Cardiac fibroblast (primary cell): ENCODE measurements around the gene VSIR.

Experiments
- DNase-seq, 2 donors: peaks; one replicate each; pipeline versions ENCODE4 v3.0.0 to v3.0.0-alpha.2; 2010; ENCODE audit warnings: low read depth in 2 of 2
- H3K4me3 ChIP-seq, 2 donors: replicated peaks in 1 of 2; 1 replicate in 1 of 2; 2 replicates in 1 of 2; pipeline ENCODE4 v1.5.1; 2011; ENCODE audit warnings: low read depth in 2 of 2, low read length in 2 of 2, mild to moderate bottlenecking in 2 of 2, moderate library complexity in 1 of 2
- TF ChIP-seq, protein P1 (sequence below): IDR thresholded peaks from one replicate; pipeline ENCODE4 v1.5.1; 2011; ENCODE audit warnings: low read depth, mild to moderate bottlenecking, low read length, inconsistent platforms

The VSIR gene

DNA sequence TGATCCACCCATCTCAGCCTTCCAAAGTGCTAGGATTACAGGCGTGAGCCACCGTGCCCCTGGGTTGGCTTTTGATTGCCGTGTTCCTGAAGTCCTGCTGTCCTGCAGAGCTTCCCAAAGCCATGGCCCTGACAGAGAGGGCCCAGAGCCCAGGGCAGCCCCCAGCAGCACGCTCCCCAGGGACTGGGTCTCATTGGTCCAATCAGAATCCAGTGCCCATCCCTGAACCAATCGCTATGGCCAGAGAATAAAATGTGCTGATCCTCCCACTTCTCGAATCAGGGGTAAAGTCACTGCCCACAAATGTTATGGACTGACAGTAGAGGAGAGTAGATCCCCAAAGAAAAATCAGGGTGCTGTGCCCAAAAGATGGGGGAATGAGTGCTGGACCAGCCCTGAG is 48.8 kb downstream of the VSIR start:
- H3K4me3 ChIP-seq, result no peak overlapping the region
- DNase-seq, result no peak
- TF ChIP-seq, protein P1, sequence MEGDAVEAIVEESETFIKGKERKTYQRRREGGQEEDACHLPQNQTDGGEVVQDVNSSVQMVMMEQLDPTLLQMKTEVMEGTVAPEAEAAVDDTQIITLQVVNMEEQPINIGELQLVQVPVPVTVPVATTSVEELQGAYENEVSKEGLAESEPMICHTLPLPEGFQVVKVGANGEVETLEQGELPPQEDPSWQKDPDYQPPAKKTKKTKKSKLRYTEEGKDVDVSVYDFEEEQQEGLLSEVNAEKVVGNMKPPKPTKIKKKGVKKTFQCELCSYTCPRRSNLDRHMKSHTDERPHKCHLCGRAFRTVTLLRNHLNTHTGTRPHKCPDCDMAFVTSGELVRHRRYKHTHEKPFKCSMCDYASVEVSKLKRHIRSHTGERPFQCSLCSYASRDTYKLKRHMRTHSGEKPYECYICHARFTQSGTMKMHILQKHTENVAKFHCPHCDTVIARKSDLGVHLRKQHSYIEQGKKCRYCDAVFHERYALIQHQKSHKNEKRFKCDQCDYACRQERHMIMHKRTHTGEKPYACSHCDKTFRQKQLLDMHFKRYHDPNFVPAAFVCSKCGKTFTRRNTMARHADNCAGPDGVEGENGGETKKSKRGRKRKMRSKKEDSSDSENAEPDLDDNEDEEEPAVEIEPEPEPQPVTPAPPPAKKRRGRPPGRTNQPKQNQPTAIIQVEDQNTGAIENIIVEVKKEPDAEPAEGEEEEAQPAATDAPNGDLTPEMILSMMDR, result no peak

DNA sequence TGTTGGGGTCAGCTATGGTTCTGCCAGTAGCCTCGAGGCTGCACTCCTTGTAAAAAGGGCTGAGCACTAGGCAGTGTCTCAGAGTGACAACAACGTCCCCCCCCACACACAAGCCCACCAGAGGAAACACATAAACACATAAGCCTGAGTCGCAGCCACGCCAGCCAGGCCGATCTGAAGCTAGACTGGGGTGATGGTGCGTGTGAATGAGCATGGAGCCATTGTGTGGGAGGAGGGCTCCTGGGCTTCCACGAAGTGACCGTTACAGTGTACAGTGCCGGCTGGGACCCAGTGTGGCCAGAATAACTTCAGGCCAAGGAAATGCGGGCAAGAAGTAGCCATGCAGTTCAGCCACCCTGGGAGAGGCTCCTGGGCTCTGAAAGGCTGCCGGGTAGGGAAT is 50.0 kb downstream of the VSIR start:
- H3K4me3 ChIP-seq, result no peak overlapping the region
- no peak for DNase-seq
- TF ChIP-seq, protein P1, result no peak

- no peak overlapping the region for H3K4me3 ChIP-seq
- no peak for DNase-seq
- TF ChIP-seq, protein P1, result no peak
Observed at GRCh38 chr10:71722849-71723248, 50.5 kb downstream of the VSIR start.

DNA sequence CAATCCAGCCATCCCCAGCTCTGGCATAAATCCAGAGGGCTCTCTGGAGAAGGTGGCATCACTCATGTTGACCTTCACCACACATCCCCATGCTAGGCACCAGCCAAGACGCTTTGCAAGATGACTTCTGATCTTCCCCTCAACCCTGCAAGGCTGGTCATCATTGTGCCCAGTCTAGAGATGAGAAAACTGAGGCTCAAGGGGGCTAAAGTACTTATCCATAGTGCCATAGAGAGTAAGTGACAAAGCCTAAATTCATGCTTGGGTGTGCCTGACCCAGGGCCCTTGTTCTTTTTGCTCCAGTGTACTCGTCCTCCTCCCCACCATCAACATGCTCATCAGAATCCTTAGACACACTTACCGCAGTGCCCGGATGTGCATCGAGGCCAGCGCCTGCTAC is 52.0 kb downstream of the VSIR start:
- no peak for DNase-seq
- H3K4me3 ChIP-seq, result no peak overlapping the region
- TF ChIP-seq, protein P1, result no peak

DNA sequence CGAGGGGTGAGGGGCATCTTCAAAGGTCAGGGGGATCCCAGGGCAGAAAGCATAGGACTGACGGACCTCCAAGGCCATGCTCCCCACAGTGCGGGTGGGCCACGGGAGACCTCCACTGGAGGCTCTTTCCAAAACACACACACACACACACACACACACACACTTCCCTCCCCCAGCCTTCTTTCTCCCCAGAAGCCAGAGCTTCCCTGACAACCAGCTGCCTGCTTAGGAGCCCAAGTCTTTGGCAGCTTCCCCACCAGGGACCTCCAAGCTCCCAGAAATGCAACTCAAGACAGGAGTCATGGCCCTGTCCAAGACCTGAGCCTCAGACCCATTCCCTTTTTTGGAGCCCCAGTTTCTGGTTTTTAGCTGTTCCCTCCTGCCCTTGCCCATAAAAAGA is 53.0 kb downstream of the VSIR start:
- H3K4me3 ChIP-seq, result no peak overlapping the region
- DNase-seq, result peak in 1 of 2 donors; percentile 17
- TF ChIP-seq, protein P1, result no peak

GRCh38 chr10:71719464-71720201 is 53.7 kb downstream of the VSIR start, which contains the start of gene C10orf105:
Gene C10orf105, minus strand, starts transcription at chr10:71719778. Its CDS starts 3,441 bp downstream, at chr10:71716337.
- TF ChIP-seq, protein P1, result no peak
- DNase-seq, result no peak

GRCh38 chr10:71719042-71719441 is 54.3 kb downstream of the VSIR start:
- TF ChIP-seq, protein P1, result no peak
- H3K4me3 ChIP-seq, result no peak overlapping the region
- peak in 1 of 2 donors; percentile 65 for DNase-seq

More at GRCh38 chr10:71719464-71720201, 53.7 kb downstream of the VSIR start, which contains the start of gene C10orf105:
- no peak within 1 kb of the TSS for H3K4me3 ChIP-seq
